Panc1 (cell line): Measurements from ENCODE around the gene ITGA11.

Experiments used
- POLR2AphosphoS5 ChIP-seq: IDR thresholded peaks from 2 replicates; pipeline ENCODE4 v1.6.1; 2012; ENCODE audit warnings: mild to moderate bottlenecking, low read depth, low read length, moderate library complexity
- SIN3A ChIP-seq: IDR thresholded peaks from 2 replicates; pipeline ENCODE4 v1.6.1; 2012; ENCODE audit warnings: low read depth, mild to moderate bottlenecking, low read length, moderate library complexity, borderline replicate concordance; ENCODE audit not compliant: insufficient read depth
- TCF7L2 ChIP-seq: IDR thresholded peaks from 2 replicates; pipeline ENCODE4 v1.6.1; 2011; ENCODE audit warnings: mild to moderate bottlenecking, low read depth, low read length, inconsistent platforms
- TF ChIP-seq, protein P1 (sequence below): fragments of 450-650 bp; IDR thresholded peaks from 2 replicates; pipeline ENCODE4 v1.5.1; 2017; ENCODE audit warnings: mild to moderate bottlenecking
- TF ChIP-seq, protein P2 (sequence below), 2 experiments: IDR thresholded peaks; 2 replicates each; pipeline ENCODE4 v1.6.1; 2011 to 2012; ENCODE audit warnings: low read depth in 2 of 2, control low read depth in 1 of 2, low read length in 1 of 2, mild to moderate bottlenecking in 1 of 2, moderate library complexity in 1 of 2; ENCODE audit not compliant: insufficient read depth in 1 of 2

GRCh38 chr15:68328964-68329363 is 103.0 kb downstream of the ITGA11 start:
- TF ChIP-seq, protein P1, sequence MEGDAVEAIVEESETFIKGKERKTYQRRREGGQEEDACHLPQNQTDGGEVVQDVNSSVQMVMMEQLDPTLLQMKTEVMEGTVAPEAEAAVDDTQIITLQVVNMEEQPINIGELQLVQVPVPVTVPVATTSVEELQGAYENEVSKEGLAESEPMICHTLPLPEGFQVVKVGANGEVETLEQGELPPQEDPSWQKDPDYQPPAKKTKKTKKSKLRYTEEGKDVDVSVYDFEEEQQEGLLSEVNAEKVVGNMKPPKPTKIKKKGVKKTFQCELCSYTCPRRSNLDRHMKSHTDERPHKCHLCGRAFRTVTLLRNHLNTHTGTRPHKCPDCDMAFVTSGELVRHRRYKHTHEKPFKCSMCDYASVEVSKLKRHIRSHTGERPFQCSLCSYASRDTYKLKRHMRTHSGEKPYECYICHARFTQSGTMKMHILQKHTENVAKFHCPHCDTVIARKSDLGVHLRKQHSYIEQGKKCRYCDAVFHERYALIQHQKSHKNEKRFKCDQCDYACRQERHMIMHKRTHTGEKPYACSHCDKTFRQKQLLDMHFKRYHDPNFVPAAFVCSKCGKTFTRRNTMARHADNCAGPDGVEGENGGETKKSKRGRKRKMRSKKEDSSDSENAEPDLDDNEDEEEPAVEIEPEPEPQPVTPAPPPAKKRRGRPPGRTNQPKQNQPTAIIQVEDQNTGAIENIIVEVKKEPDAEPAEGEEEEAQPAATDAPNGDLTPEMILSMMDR, result no peak
- TF ChIP-seq, protein P2, sequence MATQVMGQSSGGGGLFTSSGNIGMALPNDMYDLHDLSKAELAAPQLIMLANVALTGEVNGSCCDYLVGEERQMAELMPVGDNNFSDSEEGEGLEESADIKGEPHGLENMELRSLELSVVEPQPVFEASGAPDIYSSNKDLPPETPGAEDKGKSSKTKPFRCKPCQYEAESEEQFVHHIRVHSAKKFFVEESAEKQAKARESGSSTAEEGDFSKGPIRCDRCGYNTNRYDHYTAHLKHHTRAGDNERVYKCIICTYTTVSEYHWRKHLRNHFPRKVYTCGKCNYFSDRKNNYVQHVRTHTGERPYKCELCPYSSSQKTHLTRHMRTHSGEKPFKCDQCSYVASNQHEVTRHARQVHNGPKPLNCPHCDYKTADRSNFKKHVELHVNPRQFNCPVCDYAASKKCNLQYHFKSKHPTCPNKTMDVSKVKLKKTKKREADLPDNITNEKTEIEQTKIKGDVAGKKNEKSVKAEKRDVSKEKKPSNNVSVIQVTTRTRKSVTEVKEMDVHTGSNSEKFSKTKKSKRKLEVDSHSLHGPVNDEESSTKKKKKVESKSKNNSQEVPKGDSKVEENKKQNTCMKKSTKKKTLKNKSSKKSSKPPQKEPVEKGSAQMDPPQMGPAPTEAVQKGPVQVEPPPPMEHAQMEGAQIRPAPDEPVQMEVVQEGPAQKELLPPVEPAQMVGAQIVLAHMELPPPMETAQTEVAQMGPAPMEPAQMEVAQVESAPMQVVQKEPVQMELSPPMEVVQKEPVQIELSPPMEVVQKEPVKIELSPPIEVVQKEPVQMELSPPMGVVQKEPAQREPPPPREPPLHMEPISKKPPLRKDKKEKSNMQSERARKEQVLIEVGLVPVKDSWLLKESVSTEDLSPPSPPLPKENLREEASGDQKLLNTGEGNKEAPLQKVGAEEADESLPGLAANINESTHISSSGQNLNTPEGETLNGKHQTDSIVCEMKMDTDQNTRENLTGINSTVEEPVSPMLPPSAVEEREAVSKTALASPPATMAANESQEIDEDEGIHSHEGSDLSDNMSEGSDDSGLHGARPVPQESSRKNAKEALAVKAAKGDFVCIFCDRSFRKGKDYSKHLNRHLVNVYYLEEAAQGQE (IDR thresholded peaks at IDR 0.05; ENCODE audit: insufficient read depth in 1 of 2, low read depth in 2 of 2, low read length in 1 of 2), result no peak
- TF ChIP-seq POLR2AphosphoS5 (no peak), SIN3A (no peak), TCF7L2 (no peak)
